Ascending aorta (tissue), 2 donors: ENCODE results near the gene CDCP1. TPM values are rescaled to one million over a fixed set of nuclear protein-coding genes. Genes with fewer than 3 reads are reported as not detected.

Experiments used
- DNase-seq, 2 donors: peaks; one replicate each; pipeline ENCODE4 v3.0.0-alpha.2; 2019; ENCODE audit warnings: low spot score in 2 of 2
- H3K27ac ChIP-seq, 2 donors: fragments of 200-600 bp; sonication (generic); one replicate each; pipeline ENCODE4 v1.5.1; 2016 to 2017; ENCODE audit warnings: mild to moderate bottlenecking in 1 of 2
- H3K27me3 ChIP-seq: fragments of 200-600 bp; sonication (generic); one replicate; pipeline ENCODE4 v1.5.1; 2017
- H3K36me3 ChIP-seq, 2 donors: fragments of 200-600 bp; sonication (generic); one replicate each; pipeline ENCODE4 v1.5.1; 2016
- H3K4me1 ChIP-seq, 2 donors: fragments of 200-600 bp; sonication (generic); one replicate each; pipeline ENCODE4 v1.5.1; 2016 to 2017; ENCODE audit warnings: mild to moderate bottlenecking in 1 of 2
- H3K4me3 ChIP-seq, 2 donors: fragments of 200-600 bp; sonication (generic); one replicate each; pipeline ENCODE4 v1.5.1; 2016 to 2017; ENCODE audit warnings: mild to moderate bottlenecking in 1 of 2
- H3K9me3 ChIP-seq, 2 donors: fragments of 200-600 bp; sonication (generic); one replicate each; pipeline ENCODE4 v1.5.1; 2016
- CTCF ChIP-seq, 3 experiments: fragments of 200-600 bp in 2 of 3; fragments of 450-650 bp in 1 of 3; sonication (generic) in 2 of 3; IDR thresholded peaks; one replicate each; pipeline ENCODE4 v1.5.1; 2016 to 2019; ENCODE audit warnings: antibody characterized with exemption in 3 of 3, mild to moderate bottlenecking in 1 of 3, moderate library complexity in 1 of 3
- intact Hi-C: fragments of 100-400 bp; cut with DNase I; formaldehyde crosslinking; loops from one replicate; pipeline ENCODE4 v1.15.1; 2023
- total RNA-seq: library from RNA; depleted of rRNA; stranded (reverse); fragments of >200 nt; gene quantifications from one replicate; pipeline ENCODE4 v1.1.0, GENCODE V29; 2016

CDCP1 gene
- total RNA-seq, 1 donor from 2014 or later, result 3.0 TPM

GRCh38 chr3:45171283-45171682 is 25.1 kb upstream of the CDCP1 start:
- no peak for DNase-seq
- Histone ChIP-seq H3K27me3 (no peaks in the 10 kb centered on the region), H3K4me1 (peaks cover 5% of the 10 kb centered on the region in 2 donors), H3K27ac (no peak overlapping the region), H3K9me3 (no peaks in the 10 kb centered on the region), H3K4me3 (no peak overlapping the region), H3K36me3 (no peaks in the 10 kb centered on the region)
- TF ChIP-seq CTCF (IDR thresholded peaks at IDR 0.05), result no peak
- intact Hi-C loops, result no loop called here

- Histone ChIP-seq H3K36me3 (no peaks in the 10 kb centered on the region), H3K9me3 (no peaks in the 10 kb centered on the region), H3K4me3 (no peak overlapping the region), H3K27me3 (no peaks in the 10 kb centered on the region), H3K4me1 (peaks cover 5% of the 10 kb centered on the region in 2 donors), H3K27ac (peak overlapping the region in 1 of 2 donors; percentile 40)
- no peak for DNase-seq
- intact Hi-C loops, result no loop called here
- TF ChIP-seq CTCF (IDR thresholded peaks at IDR 0.05), result no peak
Measured at GRCh38 chr3:45170096-45170495, 23.9 kb upstream of the CDCP1 start.

- Histone ChIP-seq H3K27me3 (no peaks in the 10 kb centered on the region), H3K4me1 (peaks cover 5% of the 10 kb centered on the region in 2 donors), H3K4me3 (no peak overlapping the region), H3K27ac (peak overlapping the region in 1 of 2 donors; percentile 40), H3K9me3 (no peaks in the 10 kb centered on the region), H3K36me3 (no peaks in the 10 kb centered on the region)
- no peak for DNase-seq
- no peak for TF ChIP-seq CTCF (IDR thresholded peaks at IDR 0.05)
- intact Hi-C loops, result no loop called here
Measured at GRCh38 chr3:45169125-45169904, 23.1 kb upstream of the CDCP1 start.

GRCh38 chr3:45168451-45168850 is 22.3 kb upstream of the CDCP1 start:
- no peaks in the 10 kb centered on the region for H3K27me3 ChIP-seq
- no peaks in the 10 kb centered on the region for H3K36me3 ChIP-seq
- no peak overlapping the region for H3K4me3 ChIP-seq
- DNase-seq, result no peak
- intact Hi-C loops, result no loop called here
- H3K27ac ChIP-seq, result no peak overlapping the region
- H3K4me1 ChIP-seq, result peaks cover 5% of the 10 kb centered on the region in 2 donors
- TF ChIP-seq CTCF (IDR thresholded peaks at IDR 0.05), result no peak
- no peaks in the 10 kb centered on the region for H3K9me3 ChIP-seq

- Histone ChIP-seq H3K27me3 (no peaks in the 10 kb centered on the region), H3K36me3 (no peaks in the 10 kb centered on the region), H3K27ac (peak overlapping the region; percentile 30 to 52), H3K4me3 (peak overlapping the region in 1 of 2 donors; percentile 28), H3K9me3 (no peaks in the 10 kb centered on the region), H3K4me1 (peaks cover 5% of the 10 kb centered on the region in 2 donors)
- no peak for TF ChIP-seq CTCF (IDR thresholded peaks at IDR 0.05)
- DNase-seq, result peak; percentile 82 to 92
- intact Hi-C loops, result no loop called here
Measured at GRCh38 chr3:45167011-45167911, 21.1 kb upstream of the CDCP1 start.
